Heart left ventricle (tissue), 16 donors: ENCODE results near the gene PLA2G12A. TPM values are rescaled to one million over a fixed set of nuclear protein-coding genes. Genes with fewer than 3 reads are reported as not detected.

Source experiments
- ATAC-seq, 4 donors: fragments of 200-7000 bp; cut with Tn5 transposase; one replicate each; pipeline ENCODE4 v1.9.1; 2020 to 2022; ENCODE audit warnings: moderate library complexity in 4 of 4, mild to moderate bottlenecking in 3 of 4, moderate number of reproducible peaks in 1 of 4
- DNase-seq, 5 donors: peaks; one replicate each; pipeline ENCODE4 v3.0.0-alpha.2; 2020
- H3K27ac ChIP-seq, 12 donors: fragments of 200-600 bp; sonication (generic) in 4 of 12; one replicate each; pipeline versions ENCODE4 v1.5.0 to v1.8.0; 2016 to 2022; ENCODE audit warnings: mild to moderate bottlenecking in 2 of 12
- H3K27me3 ChIP-seq, 9 donors: fragments of 200-600 bp; sonication (generic) in 2 of 9; one replicate each; pipeline versions ENCODE4 v1.5.1 to v1.8.0; 2016 to 2022; ENCODE audit warnings: mild to moderate bottlenecking in 3 of 9
- H3K36me3 ChIP-seq, 9 donors: fragments of 200-600 bp; sonication (generic) in 2 of 9; one replicate each; pipeline versions ENCODE4 v1.5.0 to v1.8.0; 2018 to 2022; ENCODE audit warnings: mild to moderate bottlenecking in 2 of 9
- H3K4me1 ChIP-seq, 12 donors: fragments of 200-600 bp; sonication (generic) in 4 of 12; one replicate each; pipeline versions ENCODE4 v1.5.0 to v1.8.0; 2016 to 2022; ENCODE audit warnings: mild to moderate bottlenecking in 3 of 12
- H3K4me3 ChIP-seq, 12 donors: fragments of 200-600 bp; sonication (generic) in 4 of 12; one replicate each; pipeline versions ENCODE4 v1.5.0 to v1.8.0; 2017 to 2022; ENCODE audit warnings: mild to moderate bottlenecking in 9 of 12, moderate library complexity in 4 of 12
- H3K9me3 ChIP-seq, 12 donors: fragments of 200-600 bp; sonication (generic) in 4 of 12; one replicate each; pipeline versions ENCODE4 v1.5.0 to v1.8.0; 2016 to 2022; ENCODE audit warnings: mild to moderate bottlenecking in 1 of 12
- CTCF ChIP-seq, 12 donors: fragments of 200-600 bp; sonication (generic) in 4 of 12; IDR thresholded peaks; one replicate each; pipeline versions ENCODE4 v1.5.0 to v1.8.0; 2018 to 2022; ENCODE audit warnings: antibody characterized with exemption in 12 of 12, mild to moderate bottlenecking in 5 of 12
- POLR2A ChIP-seq, 2 donors: fragments of 450-650 bp; IDR thresholded peaks; one replicate each; pipeline ENCODE4 v1.6.1; 2017; ENCODE audit warnings: antibody characterized with exemption in 2 of 2, mild to moderate bottlenecking in 2 of 2, moderate library complexity in 2 of 2
- WGBS, 4 donors: extraction: QIAGEN DNeasy Blood & Tissue Kit in 2 of 4; methylation state at CpG; one replicate each; pipeline versions ENCODE4 v1.1.5 to v1.1.7; 2013 to 2018; 5-methylcytosine and 5-hydroxymethylcytosine counted together
- intact Hi-C, 10 donors: fragments of 100-400 bp; cut with DNase I; formaldehyde crosslinking; loops; one replicate each; pipeline versions ENCODE4 v1.11.1 to v1.14.2; 2022
- polyA plus RNA-seq, 2 donors: library from polyadenylated mRNA; stranded (reverse); fragments of 200-250 nt; gene quantifications; one replicate each; pipeline ENCODE4 v1.2.3, GENCODE V29; 2013
- total RNA-seq, 9 donors: library from RNA; depleted of rRNA in 2 of 9; stranded (reverse); fragments of >200 nt in 2 of 9; fragmentation: NEBNext Ultra II Directional in 3 of 9; extraction: Animal tissue kit (Norgen Biotek cat#: 25700) in 3 of 9; gene quantifications; one replicate each; pipeline versions ENCODE4 v1.1.0 to v1.2.4, GENCODE V29; 2016 to 2023
- donor health status: ischemic (EF 13 %, LVEDD 7.1; RV severe dilation, severe dysfunction).
- donor health status: healthy with polysubstance abuse.
- donor health status: DM: no; HTN: yes; CAD: no.
- donor health status: DM: no; HTN: no; CAD: no.
- donor health status: ischemic (EF 25% LVEDD 6.9; RV normal size, moderate dysfunction).
- donor health status: ischemic (EF 25% LVEDD 5.7; RV mildly dilated, moderate dysfunction).
- donor health status: healthy.
- donor health status: DM: yes; HTN: yes; CAD: no.
- donor health status: ischemic (EF 35%, LVEDD 5.7; RV mildly dilated, moderate dysfunction).
- donor health status: nonischemic (EF 11% LVEDD 7.7; RV severe dilation, severe dysfunction).
- donor health status: DM: yes; HTN: yes; CAD: no.
- donor health status: PGD.
- donor health status: ischemic (EF 29% LVEDD 5.4; RV normal size, mild dysfunction).
- donor health status: nonischemic (EF 23%, LVEDD 6.1; RV moderate dilation, normal function).

Gene PLA2G12A
- total and polyA plus RNA-seq, 11 donors = 15.7 to 68.5 (median 55.8) TPM

GRCh38 chr4:109698656-109699055 lies 31.2 kb downstream of the PLA2G12A start:
- no peak overlapping the region for H3K27ac ChIP-seq
- H3K27me3 ChIP-seq = no peaks in the 10 kb centered on the region
- DNase-seq = no peak
- H3K36me3 ChIP-seq = peaks cover 0 to 47% (median 33%) of the 10 kb centered on the region in 9 donors
- H3K4me1 ChIP-seq = peaks cover 0 to 16% (median 11%) of the 10 kb centered on the region in 12 donors
- H3K9me3 ChIP-seq = peaks cover 0 to 3% (median 0%) of the 10 kb centered on the region in 12 donors
- no peak overlapping the region for H3K4me3 ChIP-seq
- TF ChIP-seq CTCF (IDR thresholded peaks at IDR 0.05) (no peak), POLR2A (IDR thresholded peaks at IDR 0.05) (no peak)
- ATAC-seq = no peak
- WGBS, 4 donors = 94 to 100% (median 99%) methylated on average over 1 of the region's 1 CpG
- intact Hi-C loops = no loop called here

- intact Hi-C loops = no loop called here
- ATAC-seq (no peak), DNase-seq (no peak)
- Histone ChIP-seq H3K36me3 (peaks cover 0 to 94% (median 67%) of the 10 kb centered on the region in 9 donors), H3K9me3 (no peaks in the 10 kb centered on the region), H3K27me3 (no peaks in the 10 kb centered on the region), H3K4me1 (peaks cover 0 to 4% (median 0%) of the 10 kb centered on the region in 12 donors), H3K27ac (no peak overlapping the region), H3K4me3 (no peak overlapping the region)
- TF ChIP-seq POLR2A (IDR thresholded peaks at IDR 0.05) (no peak), CTCF (IDR thresholded peaks at IDR 0.05) (no peak)
- 91 to 100% (median 98%) methylated on average over 1 of the region's 1 CpG for WGBS, 4 donors
Measured at GRCh38 chr4:109691411-109691920, 38.4 kb downstream of the PLA2G12A start.

- peaks cover 0 to 93% (median 67%) of the 10 kb centered on the region in 9 donors for H3K36me3 ChIP-seq
- no peak for ATAC-seq
Measured at GRCh38 chr4:109690690-109691410, 39.0 kb downstream of the PLA2G12A start.

More at GRCh38 chr4:109690690-109691410, 39.0 kb downstream of the PLA2G12A start:
- no peaks in the 10 kb centered on the region for H3K9me3 ChIP-seq
- TF ChIP-seq CTCF (IDR thresholded peaks at IDR 0.05) (no peak), POLR2A (IDR thresholded peaks at IDR 0.05) (no peak)
- no peak overlapping the region for H3K27ac ChIP-seq
- intact Hi-C loops = no loop called here
- peaks cover 0 to 4% (median 0%) of the 10 kb centered on the region in 12 donors for H3K4me1 ChIP-seq
- no peak for DNase-seq
- H3K27me3 ChIP-seq = no peaks in the 10 kb centered on the region
- no peak overlapping the region for H3K4me3 ChIP-seq
- 90 to 93% (median 92%) methylated on average over 6 of the region's 6 CpGs for WGBS, 4 donors
